CD4-positive, alpha-beta T cell treated with Interleukin-15 for 1 hour (primary cell): ENCODE data around the gene ST6GALNAC5.

Experiments
- DNase-seq: peaks from one replicate; pipeline ENCODE4 v3.0.0-alpha.2; 2020

Gene ST6GALNAC5

DNA sequence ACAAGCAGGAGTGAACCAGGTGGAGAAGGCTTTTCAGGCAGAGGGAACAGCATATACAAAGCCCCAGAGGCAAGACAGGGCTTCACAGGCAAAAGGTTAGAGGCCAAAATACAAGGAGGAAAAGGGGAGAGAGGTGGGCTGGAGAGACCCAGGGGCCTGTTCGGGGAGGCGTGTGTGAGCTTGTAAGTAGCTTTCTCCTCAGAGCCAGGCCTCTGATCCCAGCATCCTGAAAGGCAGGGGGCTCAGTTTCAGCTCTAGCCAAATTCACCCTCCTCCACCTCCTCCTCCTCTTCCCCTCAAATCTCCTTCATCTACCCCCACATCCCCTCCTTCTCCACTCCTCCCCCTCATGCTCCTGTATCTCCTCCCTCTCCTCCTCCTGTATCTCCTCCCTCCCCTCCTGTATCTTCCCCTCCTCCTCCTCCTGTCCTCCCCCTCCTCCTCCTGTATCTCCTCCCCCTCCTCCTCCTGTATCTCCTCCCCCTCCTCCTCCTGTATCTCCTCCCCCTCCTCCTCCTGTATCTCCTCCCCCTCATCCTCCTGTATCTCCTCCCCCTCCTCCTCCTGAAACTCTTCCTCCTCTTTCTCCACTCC lies 148.6 kb downstream of the ST6GALNAC5 start:
- no peak for DNase-seq

DNA sequence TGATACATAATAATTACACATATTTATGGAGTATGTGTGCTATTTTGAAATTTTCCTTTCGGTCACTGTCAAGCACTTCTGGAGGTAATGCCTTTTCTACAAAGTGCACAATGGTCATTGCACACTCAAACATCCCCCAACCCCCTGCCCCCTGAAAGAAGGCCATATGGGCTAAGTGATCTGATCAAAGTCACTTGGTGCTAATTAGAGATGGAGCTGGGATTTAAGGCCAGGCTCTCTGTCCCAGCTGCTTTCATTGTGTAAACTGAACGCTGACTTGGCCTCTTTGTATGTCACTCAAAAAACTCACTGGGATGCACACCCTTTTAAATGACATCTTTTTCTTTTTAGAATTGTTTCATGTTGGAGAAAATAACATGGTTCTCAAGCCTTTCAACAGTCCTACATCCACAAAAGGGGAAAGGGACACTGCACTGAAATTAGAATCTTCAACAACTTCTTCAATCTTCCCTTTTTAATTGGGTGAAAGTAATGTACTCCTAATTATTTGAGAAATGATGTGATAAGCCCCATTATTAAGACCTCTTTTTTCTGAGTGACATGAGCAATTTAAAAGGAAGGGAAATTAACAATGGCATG lies 149.2 kb downstream of the ST6GALNAC5 start:
- DNase-seq: no peak

DNA sequence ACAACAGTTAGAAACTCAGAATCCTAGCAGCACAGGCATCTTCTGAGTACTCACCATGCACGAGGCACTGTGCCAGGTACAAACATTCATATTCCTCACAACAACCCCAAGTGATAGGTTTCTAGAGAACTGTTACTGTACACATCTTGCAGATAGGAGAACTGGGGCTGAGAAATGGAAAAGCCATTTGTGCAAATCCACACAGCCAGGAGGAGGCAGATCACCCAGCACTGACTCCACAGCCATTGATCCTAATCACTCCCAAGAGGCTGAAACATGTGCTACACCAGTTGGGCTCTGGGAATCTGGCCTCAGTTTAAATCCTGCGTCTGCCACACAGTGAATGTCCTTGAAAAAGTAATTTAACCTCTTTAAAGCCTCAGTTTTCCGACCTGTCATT lies 151.0 kb downstream of the ST6GALNAC5 start:
- DNase-seq: no peak

DNA sequence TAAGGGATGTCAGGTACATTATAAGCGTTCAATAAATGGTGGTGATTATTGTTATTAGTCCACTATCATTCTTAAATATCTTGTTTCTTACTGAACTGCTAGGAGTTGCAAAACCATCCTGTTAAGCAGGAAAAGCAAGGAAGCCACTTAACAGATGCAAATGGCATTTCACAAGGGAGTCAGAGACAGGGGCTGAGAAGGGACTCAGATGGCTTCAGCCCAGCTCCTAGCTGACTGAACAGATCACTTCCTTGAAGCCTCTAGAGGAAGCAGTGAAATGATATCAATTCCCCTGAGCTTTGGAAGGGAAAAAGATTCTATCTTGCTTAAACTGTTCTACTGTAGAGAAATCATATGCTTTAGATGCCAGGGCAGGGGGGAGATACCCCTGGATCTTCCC lies 151.5 kb downstream of the ST6GALNAC5 start:
- DNase-seq: no peak

GRCh38 chr1:77021732-77022131 lies 154.5 kb downstream of the ST6GALNAC5 start:
- DNase-seq: no peak

- no peak for DNase-seq
Measured at GRCh38 chr1:77024500-77024899, 157.2 kb downstream of the ST6GALNAC5 start.

DNA sequence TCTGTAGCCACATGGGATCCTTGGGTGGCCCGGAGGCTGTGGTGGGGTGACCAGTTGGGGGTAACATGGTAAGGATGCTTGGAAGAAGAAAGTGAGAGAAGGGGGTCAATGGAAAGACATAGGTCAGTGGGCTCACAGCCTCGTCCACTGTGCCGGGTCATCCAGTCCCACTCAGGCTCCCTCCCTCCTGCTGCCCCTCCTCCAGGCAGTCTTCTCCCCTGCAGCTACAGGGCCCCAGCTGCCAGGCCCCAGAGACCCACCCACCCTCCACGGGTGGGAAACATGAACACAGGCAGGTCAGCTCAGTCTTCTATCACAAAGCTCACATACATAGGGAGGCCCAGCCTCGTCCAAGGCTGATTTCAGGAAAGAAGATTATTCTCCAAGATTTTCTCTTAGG lies 158.3 kb downstream of the ST6GALNAC5 start:
- no peak for DNase-seq

- DNase-seq: no peak
Measured at GRCh38 chr1:77026135-77026534, 158.9 kb downstream of the ST6GALNAC5 start.

DNA sequence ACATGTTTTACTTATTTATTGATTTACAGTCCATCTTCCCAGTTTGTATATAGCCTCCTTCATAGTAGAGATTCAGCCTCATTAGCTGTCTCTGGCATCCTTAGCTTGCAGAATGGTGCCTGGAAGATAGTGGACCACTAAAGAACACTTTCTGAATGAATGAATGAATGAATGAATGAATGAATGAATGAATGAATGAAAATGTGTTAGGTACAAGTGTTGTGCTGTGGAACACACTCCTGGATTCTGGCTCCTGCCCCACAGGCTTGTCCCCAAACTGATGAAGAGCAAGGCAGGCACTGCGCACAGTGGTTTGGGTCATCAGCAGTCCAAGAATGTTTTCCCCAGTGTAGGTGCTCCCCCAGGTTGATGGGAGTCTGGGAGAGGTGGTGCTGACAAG lies 159.4 kb downstream of the ST6GALNAC5 start:
- DNase-seq: no peak

GRCh38 chr1:77027847-77028246 lies 160.6 kb downstream of the ST6GALNAC5 start:
- no peak for DNase-seq

- DNase-seq: no peak
Measured at GRCh38 chr1:77030401-77031105, 163.3 kb downstream of the ST6GALNAC5 start.

GRCh38 chr1:77031106-77031662 lies 163.9 kb downstream of the ST6GALNAC5 start:
- no peak for DNase-seq

GRCh38 chr1:77036560-77036959 lies 169.3 kb downstream of the ST6GALNAC5 start:
- DNase-seq: no peak

DNA sequence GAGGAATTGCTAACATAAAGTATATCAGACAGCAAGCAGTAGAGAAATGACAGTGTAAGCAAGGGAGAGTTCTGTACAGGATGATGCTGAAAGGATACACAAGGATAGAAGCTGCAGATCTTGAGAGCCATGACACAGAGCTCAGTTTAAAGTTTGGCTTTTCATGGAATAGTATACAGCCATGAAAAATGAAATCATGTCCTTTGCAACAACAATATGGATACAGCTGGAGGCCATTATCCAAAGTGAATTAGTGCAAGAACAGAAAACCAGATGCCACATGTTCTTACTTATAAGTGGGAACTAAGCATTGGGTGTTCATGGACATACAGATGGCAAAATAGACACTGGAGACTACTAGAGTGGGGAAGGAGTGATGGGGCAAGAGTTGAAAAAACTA lies 169.8 kb downstream of the ST6GALNAC5 start:
- no peak for DNase-seq

- no peak for DNase-seq
Measured at GRCh38 chr1:77038000-77038399, 170.7 kb downstream of the ST6GALNAC5 start.

DNA sequence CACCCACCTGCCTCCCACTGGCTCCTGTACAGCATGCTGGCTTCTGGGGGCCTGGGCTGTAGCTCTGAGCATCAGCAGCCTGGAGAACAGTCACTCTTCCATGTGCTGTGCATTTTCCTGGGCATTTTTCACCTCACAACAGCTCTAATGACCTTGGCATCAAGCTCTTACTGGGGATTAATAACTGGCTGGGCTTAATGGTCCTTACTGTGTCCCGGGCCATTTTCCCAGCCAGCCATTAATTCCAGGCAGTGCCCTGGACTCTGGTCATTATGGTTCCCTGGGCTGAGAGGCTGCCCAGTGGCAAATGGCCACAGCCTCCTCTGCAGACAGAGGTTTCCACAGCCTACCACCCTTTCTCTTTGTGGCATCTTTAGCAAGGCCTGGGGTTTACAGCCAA lies 171.8 kb downstream of the ST6GALNAC5 start:
- no peak for DNase-seq

DNA sequence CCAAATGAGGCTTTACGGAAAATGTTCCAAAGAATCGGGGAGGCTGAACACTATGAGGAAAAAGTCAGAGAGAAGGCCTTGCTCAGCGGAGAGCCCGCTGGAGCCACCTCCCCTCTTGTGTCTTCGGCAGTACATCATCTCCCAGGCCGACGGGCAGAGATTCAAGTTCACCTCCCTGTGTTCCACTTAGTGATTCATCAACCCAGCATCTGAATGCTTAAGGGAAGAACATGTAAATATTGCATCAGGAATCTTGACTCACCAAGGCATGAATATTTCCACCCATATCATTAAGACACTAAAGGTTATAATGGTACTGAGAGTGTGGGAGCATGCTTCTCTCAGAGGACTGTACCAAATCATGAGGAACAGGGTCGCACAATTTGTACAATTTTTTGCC lies 172.5 kb downstream of the ST6GALNAC5 start:
- DNase-seq: no peak

DNA sequence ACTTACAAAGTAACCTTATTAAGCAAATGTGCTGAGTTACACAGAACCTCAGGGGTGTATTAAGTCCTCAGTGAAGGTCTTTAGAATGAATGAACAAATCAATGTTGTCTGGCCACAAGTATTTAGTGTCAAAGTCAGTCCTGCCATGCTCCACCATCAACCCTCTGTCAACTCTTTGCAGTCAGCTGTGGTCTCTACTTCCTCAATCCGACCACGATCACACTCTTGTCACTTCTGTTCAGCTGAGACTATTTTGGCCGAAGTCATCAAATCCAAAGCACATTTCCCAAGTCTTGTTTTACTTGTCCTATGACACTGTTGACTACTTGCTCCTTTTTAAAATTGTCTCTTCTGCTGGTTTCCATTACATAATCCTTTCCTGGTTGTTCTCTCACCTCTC lies 173.5 kb downstream of the ST6GALNAC5 start:
- no peak for DNase-seq

- no peak for DNase-seq
Measured at GRCh38 chr1:77044133-77044849, 177.0 kb downstream of the ST6GALNAC5 start.

GRCh38 chr1:77047575-77047974 lies 180.3 kb downstream of the ST6GALNAC5 start:
- no peak for DNase-seq

DNA sequence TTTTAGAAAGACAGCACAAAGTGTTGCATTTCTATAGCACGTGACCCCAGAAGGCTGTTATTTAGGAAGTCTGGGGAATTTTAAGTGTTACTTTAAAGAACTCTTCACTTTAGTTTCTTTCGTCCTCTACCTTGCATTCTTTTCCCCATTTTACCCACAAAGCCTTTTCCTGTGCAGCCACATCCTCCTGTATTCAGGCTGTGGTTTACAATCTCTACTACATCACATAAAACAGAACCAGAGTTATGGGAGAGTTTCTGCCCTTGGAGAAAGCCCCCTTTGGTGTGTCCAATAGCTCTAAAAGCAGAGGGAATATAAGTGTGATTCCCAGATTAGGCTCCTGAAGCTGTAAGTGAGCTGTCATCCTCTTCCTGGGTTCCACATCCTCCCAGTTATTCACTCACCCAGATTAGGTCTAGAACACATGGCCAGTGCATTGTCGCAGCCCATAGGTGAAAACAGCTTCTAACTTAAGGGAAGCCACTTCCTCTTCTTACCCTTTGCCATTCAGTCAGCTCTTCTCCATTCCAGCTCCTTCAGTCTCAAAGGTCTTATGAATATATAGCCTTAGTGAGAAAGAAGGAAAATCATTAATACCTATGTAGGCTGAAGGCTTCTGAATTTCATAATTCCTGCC lies 180.8 kb downstream of the ST6GALNAC5 start:
- DNase-seq: no peak

- no peak for DNase-seq
Measured at GRCh38 chr1:77048615-77049005, 181.3 kb downstream of the ST6GALNAC5 start.

DNA sequence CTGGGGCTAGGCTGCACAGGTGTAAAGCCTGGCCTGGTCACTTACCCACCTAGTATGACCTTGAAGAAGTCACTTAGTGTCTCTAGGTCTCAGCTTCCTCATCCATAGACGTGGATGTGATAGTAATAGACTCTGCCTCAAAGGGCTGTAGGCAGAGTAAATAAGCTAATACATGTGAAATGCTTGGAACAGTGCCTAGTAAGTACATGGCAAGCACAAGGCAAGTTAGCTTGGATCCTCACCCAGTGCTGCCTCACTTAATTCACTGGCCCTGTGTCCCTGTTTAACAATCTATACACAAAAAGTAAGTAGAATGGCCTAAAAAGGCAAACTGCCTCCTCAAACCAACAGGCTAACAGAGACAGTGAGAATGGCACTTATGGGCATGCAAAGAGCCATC lies 184.1 kb downstream of the ST6GALNAC5 start:
- DNase-seq: no peak
